ENCODE measurements around the gene MARVELD1.
A peak's percentile ranks its signal among the peaks of the same experiment; 100 is the strongest.

Gene MARVELD1

GRCh38 chr10:97726636-97727178 lies 13.2 kb downstream of the MARVELD1 start:
- H3K27ac Mint-ChIP-seq: no peak overlapping the region
- peaks cover 5% of the 10 kb centered on the region for H3K27me3 Mint-ChIP-seq (ENCODE audit: low read depth)
- H3K4me3 Mint-ChIP-seq: no peak overlapping the region

DNA sequence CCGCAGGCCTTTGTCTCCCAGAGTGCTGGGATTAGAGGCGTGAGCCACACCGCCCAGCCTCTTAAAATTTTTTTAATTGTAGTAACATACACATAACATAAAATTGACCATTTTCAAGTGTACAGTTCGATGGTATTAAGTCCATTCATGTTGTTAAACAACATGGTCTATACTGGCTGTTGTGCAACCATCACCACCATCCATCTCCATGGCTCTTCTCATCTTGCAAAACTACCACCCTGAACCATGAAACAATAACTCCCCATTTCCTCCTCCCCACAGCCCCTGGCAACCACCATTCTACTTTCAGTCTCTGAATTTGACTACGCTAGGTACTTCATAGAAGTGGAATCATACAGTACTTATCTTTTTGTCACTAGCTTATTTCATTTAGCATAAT lies 15.5 kb downstream of the MARVELD1 start:
- Mint-ChIP-seq H3K36me3 (ENCODE audit: low read depth) (no peaks in the 10 kb centered on the region), H3K4me3 (no peak overlapping the region), H3K27me3 (ENCODE audit: low read depth) (peaks cover 5% of the 10 kb centered on the region), H3K27ac (no peak overlapping the region), H3K4me1 (ENCODE audit: low read depth) (peaks cover 7% of the 10 kb centered on the region), H3K9me3 (no peaks in the 10 kb centered on the region)

More at GRCh38 chr10:97726636-97727178, 13.2 kb downstream of the MARVELD1 start:
- Mint-ChIP-seq H3K4me1 (ENCODE audit: low read depth) (peaks cover 8% of the 10 kb centered on the region), H3K9me3 (no peaks in the 10 kb centered on the region), H3K36me3 (ENCODE audit: low read depth) (no peaks in the 10 kb centered on the region)

DNA sequence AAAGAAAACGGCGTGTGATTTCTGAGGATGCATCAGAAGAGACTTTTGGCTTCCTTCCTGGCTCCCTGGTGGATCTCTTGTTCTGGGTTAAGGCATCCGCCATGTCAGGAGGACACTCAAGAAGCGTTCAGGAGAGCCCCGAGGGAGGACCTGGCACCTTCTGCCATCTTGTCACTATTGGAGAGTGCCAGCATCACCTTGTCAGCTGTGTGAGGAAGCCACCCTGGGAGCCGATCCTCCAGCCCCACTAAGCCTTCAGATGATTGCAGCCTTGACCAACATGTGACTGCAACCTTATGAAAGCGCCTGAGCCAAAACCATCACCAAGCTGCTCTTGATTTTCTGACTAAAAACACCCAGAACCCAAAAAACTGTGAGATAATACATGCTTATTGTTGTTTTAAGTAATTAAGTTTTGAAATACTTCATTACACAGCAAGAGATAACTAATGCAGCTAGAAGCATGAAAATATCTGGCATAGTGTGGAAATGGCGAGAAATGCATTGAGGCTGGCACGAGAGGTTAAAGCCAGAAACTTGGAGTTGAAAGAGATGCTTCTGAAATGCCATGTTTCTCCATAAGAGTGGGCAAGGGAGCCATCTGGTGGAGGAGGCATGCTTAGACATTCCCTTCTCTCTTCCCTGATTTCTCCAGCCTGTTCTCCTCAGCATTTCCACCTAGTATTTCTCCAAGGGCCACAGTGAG lies 18.0 kb downstream of the MARVELD1 start:
- H3K4me3 Mint-ChIP-seq: no peak overlapping the region
- H3K9me3 Mint-ChIP-seq: no peaks in the 10 kb centered on the region
- no peak overlapping the region for H3K27ac Mint-ChIP-seq
- no peaks in the 10 kb centered on the region for H3K36me3 Mint-ChIP-seq (ENCODE audit: low read depth)
- H3K4me1 Mint-ChIP-seq (ENCODE audit: low read depth): peaks cover 6% of the 10 kb centered on the region
- no peaks in the 10 kb centered on the region for H3K27me3 Mint-ChIP-seq (ENCODE audit: low read depth)

DNA sequence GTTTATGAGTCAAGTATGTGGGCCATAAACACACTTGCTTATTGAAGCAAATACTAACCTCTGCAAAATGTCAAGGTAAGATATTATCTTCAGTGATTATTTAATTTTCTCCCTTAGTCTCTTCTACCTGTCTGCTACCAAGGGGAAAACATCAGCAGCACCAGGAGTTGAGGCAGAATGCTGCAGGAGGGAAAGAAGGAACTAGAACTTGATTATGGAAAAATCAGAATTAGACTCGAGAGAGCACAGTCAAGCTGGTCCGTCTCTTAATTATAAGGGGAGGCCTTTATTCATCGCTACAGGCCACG lies 18.5 kb downstream of the MARVELD1 start:
- Mint-ChIP-seq H3K27me3 (ENCODE audit: low read depth) (no peaks in the 10 kb centered on the region), H3K4me1 (ENCODE audit: low read depth) (peaks cover 7% of the 10 kb centered on the region), H3K36me3 (ENCODE audit: low read depth) (peaks cover 2% of the 10 kb centered on the region), H3K27ac (no peak overlapping the region), H3K9me3 (no peaks in the 10 kb centered on the region), H3K4me3 (no peak overlapping the region)

GRCh38 chr10:97733256-97733655 lies 19.7 kb downstream of the MARVELD1 start:
- Mint-ChIP-seq H3K27ac (no peak overlapping the region), H3K36me3 (ENCODE audit: low read depth) (peaks cover 5% of the 10 kb centered on the region), H3K9me3 (no peaks in the 10 kb centered on the region), H3K4me1 (ENCODE audit: low read depth) (peaks cover 15% of the 10 kb centered on the region), H3K4me3 (no peak overlapping the region), H3K27me3 (ENCODE audit: low read depth) (no peaks in the 10 kb centered on the region)

GRCh38 chr10:97734021-97734420 lies 20.5 kb downstream of the MARVELD1 start:
- Mint-ChIP-seq H3K4me1 (ENCODE audit: low read depth) (peaks cover 18% of the 10 kb centered on the region), H3K27me3 (ENCODE audit: low read depth) (no peaks in the 10 kb centered on the region), H3K36me3 (ENCODE audit: low read depth) (peaks cover 5% of the 10 kb centered on the region), H3K4me3 (no peak overlapping the region), H3K9me3 (no peaks in the 10 kb centered on the region), H3K27ac (no peak overlapping the region)

- H3K27ac Mint-ChIP-seq: peak overlapping the region; percentile 99
- no peaks in the 10 kb centered on the region for H3K9me3 Mint-ChIP-seq
- H3K36me3 Mint-ChIP-seq (ENCODE audit: low read depth): peaks cover 19% of the 10 kb centered on the region
- peak overlapping the region; percentile 92 for H3K4me3 Mint-ChIP-seq
- peaks cover 25% of the 10 kb centered on the region for H3K4me1 Mint-ChIP-seq (ENCODE audit: low read depth)
- H3K27me3 Mint-ChIP-seq (ENCODE audit: low read depth): no peaks in the 10 kb centered on the region
These were observed 22.9 kb downstream of the MARVELD1 start for GRCh38 chr10:97736403-97736901.

DNA sequence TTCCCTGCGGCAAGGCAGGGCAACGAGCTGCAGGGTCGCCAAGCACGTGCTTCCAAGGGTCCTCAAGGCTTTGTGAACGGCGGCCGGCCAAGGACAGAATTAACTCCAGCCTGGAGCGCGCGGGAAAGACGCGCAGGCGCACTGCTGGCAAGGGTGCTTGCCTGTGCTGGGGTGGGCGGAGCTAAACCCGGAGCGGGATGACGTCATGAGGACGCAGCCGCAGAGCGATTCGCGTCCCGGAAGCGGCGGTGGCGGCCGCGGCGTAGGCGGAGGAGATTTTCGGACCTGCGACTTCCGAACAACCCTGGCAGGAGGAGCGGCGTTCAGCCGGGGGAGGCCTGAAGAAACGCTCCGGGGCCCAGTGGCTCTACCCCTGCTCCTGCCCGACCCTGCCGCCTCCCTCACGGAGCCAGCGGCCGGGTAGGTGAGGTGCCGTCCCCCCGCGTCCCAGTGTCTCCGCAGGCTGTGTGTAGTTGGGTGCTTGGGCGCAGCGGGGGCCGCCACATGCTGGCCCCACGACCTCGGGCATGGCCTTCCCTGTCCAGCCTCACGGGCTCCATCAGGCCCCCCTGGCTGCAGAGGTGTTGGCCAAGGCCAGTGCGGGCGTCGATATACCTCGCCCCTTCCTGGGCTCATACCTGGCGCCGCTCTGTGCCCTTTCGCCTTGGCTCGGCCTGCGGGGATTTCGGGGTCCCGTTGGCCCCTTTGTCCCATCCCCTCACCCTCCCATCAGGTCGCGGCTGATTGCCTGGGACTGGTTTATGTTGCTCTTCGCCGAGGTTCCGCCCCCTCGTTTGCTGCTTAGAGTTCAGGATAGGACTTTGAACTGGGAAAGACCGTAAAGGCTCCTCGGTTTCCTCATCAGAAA lies 23.6 kb downstream of the MARVELD1 start, which contains the start of gene ZFYVE27:
ZFYVE27 (plus strand) TSS at position 227 of the 868 bp plus-strand sequence. CDS start 1,350 bp downstream, outside the sequence.
- peak within 1 kb of the TSS; percentile 99 for H3K27ac Mint-ChIP-seq
- H3K4me1 Mint-ChIP-seq (ENCODE audit: low read depth): peaks cover 27% of the 10 kb centered on the region
- no peaks in the 10 kb centered on the region for H3K9me3 Mint-ChIP-seq
- peak within 1 kb of the TSS; percentile 92 for H3K4me3 Mint-ChIP-seq
- no peaks in the 10 kb centered on the region for H3K27me3 Mint-ChIP-seq (ENCODE audit: low read depth)
- peaks cover 21% of the 10 kb centered on the region for H3K36me3 Mint-ChIP-seq (ENCODE audit: low read depth)

- Mint-ChIP-seq H3K9me3 (no peaks in the 10 kb centered on the region), H3K27ac (peak overlapping the region; percentile 99), H3K27me3 (ENCODE audit: low read depth) (no peaks in the 10 kb centered on the region), H3K36me3 (ENCODE audit: low read depth) (peaks cover 23% of the 10 kb centered on the region), H3K4me1 (ENCODE audit: low read depth) (peaks cover 28% of the 10 kb centered on the region), H3K4me3 (peak overlapping the region; percentile 92)
These were observed 24.3 kb downstream of the MARVELD1 start for GRCh38 chr10:97737770-97738265.

- no peaks in the 10 kb centered on the region for H3K27me3 Mint-ChIP-seq (ENCODE audit: low read depth)
- no peaks in the 10 kb centered on the region for H3K9me3 Mint-ChIP-seq
- peak overlapping the region; percentile 92 for H3K4me3 Mint-ChIP-seq
- peaks cover 27% of the 10 kb centered on the region for H3K36me3 Mint-ChIP-seq (ENCODE audit: low read depth)
- peaks cover 31% of the 10 kb centered on the region for H3K4me1 Mint-ChIP-seq (ENCODE audit: low read depth)
- no peak overlapping the region for H3K27ac Mint-ChIP-seq
These were observed 25.1 kb downstream of the MARVELD1 start for GRCh38 chr10:97738616-97739015.

- no peaks in the 10 kb centered on the region for H3K27me3 Mint-ChIP-seq (ENCODE audit: low read depth)
- peaks cover 43% of the 10 kb centered on the region for H3K36me3 Mint-ChIP-seq (ENCODE audit: low read depth)
- no peak overlapping the region for H3K4me3 Mint-ChIP-seq
- H3K4me1 Mint-ChIP-seq (ENCODE audit: low read depth): peaks cover 33% of the 10 kb centered on the region
- H3K27ac Mint-ChIP-seq: no peak overlapping the region
- H3K9me3 Mint-ChIP-seq: no peaks in the 10 kb centered on the region
These were observed 27.1 kb downstream of the MARVELD1 start for GRCh38 chr10:97740613-97741012.

- no peak overlapping the region for H3K27ac Mint-ChIP-seq
- peaks cover 47% of the 10 kb centered on the region for H3K36me3 Mint-ChIP-seq (ENCODE audit: low read depth)
These were observed 29.8 kb downstream of the MARVELD1 start for GRCh38 chr10:97743169-97743943.

GRCh38 chr10:97744405-97745035 lies 31.0 kb downstream of the MARVELD1 start:
- H3K9me3 Mint-ChIP-seq: no peaks in the 10 kb centered on the region
- peaks cover 44% of the 10 kb centered on the region for H3K36me3 Mint-ChIP-seq (ENCODE audit: low read depth)
- H3K4me1 Mint-ChIP-seq (ENCODE audit: low read depth): peaks cover 16% of the 10 kb centered on the region
- H3K27me3 Mint-ChIP-seq (ENCODE audit: low read depth): no peaks in the 10 kb centered on the region
- H3K4me3 Mint-ChIP-seq: no peak overlapping the region
- H3K27ac Mint-ChIP-seq: no peak overlapping the region

More at GRCh38 chr10:97743169-97743943, 29.8 kb downstream of the MARVELD1 start:
- Mint-ChIP-seq H3K9me3 (no peaks in the 10 kb centered on the region), H3K4me3 (no peak overlapping the region), H3K27me3 (ENCODE audit: low read depth) (no peaks in the 10 kb centered on the region), H3K4me1 (ENCODE audit: low read depth) (peaks cover 20% of the 10 kb centered on the region)

Measured in T-helper 1 cell treated with Interleukin-12 subunit alpha and Interleukin-12 subunit beta and Interleukin-4 antibody, amounts not matched to agents 30 μg/mL and 1 μg/mL, for 36 hours (primary cell).